HG03103 (cell line): ENCODE results near the gene TRIM63.
"Not testable (repeated sequence)": the region's sequence is repeated elsewhere in the genome, so short reads cannot be mapped to it uniquely, and the experiment has no call there.

Experiments used
- ATAC-seq: cut with Tn5 transposase; IDR thresholded peaks from one replicate; pipeline ENCODE4 v1.9.1; 2021; ENCODE audit warnings: low read depth; ENCODE audit not compliant: unreplicated experiment

Gene TRIM63

GRCh38 chr1:26067432-26067911, at the start of gene TRIM63:
Gene TRIM63, minus strand, starts transcription at chr1:26067630. Its CDS starts 136 bp downstream, at chr1:26067494.
- no peak for ATAC-seq

DNA sequence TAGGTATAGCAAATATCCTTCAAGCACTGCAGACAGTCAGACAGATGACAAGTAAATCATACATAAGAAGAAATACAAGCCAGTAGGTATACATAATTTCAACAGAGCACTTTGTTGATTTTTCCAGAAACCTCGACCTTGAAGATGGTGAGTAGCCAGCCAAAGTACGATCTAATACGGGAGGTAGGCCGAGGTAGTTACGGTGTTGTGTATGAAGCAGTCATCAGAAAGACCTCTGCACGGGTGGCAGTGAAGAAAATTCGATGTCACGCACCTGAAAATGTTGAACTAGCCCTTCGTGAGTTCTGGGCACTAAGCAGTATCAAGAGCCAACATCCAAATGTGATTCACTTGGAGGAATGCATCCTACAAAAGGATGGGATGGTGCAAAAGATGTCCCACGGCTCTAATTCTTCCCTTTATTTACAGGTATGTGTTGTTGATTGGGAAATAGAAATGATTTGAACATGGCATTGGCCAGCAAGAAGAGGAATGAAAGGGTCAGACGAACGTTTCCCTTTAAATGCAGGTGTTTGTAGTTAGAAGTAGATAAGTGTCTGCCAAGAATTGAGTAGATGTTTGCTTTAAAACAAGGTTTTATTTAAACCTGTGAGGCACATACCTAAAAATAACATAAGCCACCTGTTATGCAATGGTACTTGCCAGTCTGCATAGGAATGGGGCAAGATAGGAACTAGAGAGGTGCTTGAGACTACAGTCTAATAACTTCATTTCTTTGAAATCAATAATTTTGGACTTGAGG, 46.9 kb upstream of the TRIM63 start:
- no peak for ATAC-seq

GRCh38 chr1:26112407-26112775, 45.0 kb upstream of the TRIM63 start:
- peak; percentile 8 for ATAC-seq

- peak; percentile 59 for ATAC-seq
These were observed 44.3 kb upstream of the TRIM63 start, which contains the start of gene PDIK1L for GRCh38 chr1:26111530-26112406. Gene PDIK1L, plus strand, starts transcription at chr1:26111824. Its CDS starts 2,485 bp downstream, at chr1:26114309.

- peak; percentile 32 for ATAC-seq
These were observed 43.5 kb upstream of the TRIM63 start for GRCh38 chr1:26110731-26111529.

DNA sequence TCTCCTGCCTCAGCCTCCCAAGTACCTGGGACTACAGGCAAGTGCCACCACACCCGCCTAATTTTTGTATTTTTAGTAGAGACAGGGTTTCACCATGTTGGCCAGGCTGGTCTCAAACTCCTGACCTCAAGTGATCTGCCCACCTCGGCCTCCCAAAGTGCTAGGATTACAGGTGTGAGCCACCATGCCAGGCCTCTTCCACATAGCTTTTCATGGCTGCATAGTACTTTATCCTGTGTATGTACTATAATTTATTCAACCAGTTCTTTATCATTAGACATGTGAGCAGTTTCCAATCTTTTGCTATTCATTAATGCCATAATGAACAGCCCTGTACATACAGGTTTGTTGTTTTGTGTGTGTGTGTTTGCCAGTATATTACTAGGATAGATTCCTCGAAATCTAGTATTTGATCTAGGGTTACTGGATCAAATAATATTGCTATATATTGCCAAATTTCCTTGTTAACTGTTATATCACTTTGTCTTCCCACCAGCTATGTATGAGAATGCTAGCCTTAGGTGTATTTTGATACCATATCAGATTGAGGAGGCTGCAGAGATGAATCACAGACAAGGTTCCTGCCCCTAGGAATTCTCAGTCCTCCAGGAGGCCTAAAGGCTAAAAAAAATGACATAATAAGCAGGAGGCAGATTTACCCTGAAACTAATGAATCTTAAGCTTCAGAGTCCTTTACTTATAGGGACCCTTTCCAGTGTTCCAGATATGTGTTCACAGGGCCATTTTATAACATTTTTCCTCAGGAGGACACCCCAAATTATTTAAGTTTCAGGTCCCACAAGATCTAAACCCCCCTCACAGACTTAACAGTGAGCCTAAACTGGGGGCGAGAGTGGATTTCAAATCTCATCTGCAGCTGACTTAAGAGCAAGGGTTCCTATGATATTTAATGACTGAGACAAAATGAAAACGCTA, 42.1 kb upstream of the TRIM63 start:
- ATAC-seq: no peak

GRCh38 chr1:26105226-26105548, 37.8 kb upstream of the TRIM63 start:
- ATAC-seq: not testable (repeated sequence)

DNA sequence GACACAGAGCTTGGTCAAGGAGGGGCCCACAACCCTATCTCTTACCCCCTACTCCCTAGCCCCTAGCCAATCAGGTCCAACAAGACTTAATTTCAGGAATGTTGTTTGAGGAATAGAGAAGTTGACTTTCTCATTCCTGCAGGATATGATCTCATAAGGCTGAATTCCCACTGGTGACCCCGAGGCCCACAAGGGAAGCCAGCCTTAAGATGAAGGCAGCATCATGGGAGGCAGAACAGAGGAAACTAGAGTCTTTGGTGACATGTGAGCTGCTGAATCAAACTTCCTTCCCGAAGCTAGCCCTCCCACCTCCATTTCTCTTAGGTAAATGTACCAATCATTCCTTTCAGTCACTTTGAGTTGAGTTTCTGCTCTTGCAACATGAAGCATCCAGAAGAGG, 35.1 kb upstream of the TRIM63 start:
- ATAC-seq: no peak

- ATAC-seq: no peak
These were observed 34.7 kb upstream of the TRIM63 start for GRCh38 chr1:26102119-26102518.

- ATAC-seq: not testable (repeated sequence)
These were observed 32.8 kb upstream of the TRIM63 start for GRCh38 chr1:26100204-26100603.

DNA sequence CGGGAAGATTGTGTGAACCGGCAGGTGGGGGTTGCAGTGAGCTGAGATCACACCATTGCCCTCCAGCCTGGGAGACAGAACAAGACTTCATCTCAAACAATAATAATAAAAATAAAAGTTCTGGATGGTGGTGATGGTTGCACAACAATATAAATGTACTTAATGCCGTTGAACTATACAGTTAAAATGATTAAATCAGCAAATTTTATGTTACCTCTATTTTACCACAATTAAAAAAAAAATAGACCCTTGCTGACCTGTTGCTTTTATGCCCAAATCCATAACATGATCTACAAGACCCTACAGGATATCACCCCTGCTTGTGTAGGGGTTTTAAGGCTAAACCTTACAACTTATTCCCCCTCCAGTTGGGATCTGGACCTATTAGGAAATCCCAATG, 32.4 kb upstream of the TRIM63 start:
- no peak for ATAC-seq

DNA sequence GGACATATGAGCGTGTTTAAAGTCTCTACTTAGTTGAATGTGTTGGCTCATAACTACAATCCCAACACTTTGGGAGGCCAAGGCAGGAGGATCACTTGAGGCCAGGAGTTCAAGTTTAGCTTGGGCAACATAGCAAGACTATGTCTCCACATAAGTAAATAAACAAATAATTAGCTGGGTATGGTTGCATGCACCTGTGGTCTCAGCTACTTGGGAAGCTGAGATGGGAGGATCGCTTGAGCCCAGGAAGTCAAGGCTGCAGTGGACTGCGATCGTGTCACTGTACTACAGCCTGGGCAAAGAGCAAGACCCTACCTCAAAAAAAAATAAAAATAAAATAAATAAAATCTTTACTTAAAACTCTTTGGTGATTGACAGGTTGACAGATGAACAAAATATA, 31.2 kb upstream of the TRIM63 start:
- ATAC-seq: no peak

DNA sequence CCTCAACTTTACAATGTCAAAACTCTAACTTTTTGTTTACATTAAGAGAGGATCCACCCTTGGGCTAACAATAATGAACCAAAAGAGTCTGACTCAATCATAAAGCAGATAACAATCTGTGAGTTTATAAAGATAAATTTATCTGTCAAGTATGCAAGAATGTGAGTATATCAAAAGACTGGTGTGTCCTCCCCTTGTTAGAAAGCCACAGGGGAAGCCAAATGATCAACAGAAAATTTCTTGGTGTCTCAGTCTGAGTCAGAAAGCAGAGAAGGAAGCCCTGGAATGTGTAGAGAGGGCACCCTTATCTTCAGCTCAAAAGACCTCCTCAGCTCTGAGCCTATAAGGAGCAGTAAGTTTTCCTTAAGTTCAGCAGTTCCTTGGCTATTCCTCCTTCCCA, 30.3 kb upstream of the TRIM63 start:
- ATAC-seq: no peak

DNA sequence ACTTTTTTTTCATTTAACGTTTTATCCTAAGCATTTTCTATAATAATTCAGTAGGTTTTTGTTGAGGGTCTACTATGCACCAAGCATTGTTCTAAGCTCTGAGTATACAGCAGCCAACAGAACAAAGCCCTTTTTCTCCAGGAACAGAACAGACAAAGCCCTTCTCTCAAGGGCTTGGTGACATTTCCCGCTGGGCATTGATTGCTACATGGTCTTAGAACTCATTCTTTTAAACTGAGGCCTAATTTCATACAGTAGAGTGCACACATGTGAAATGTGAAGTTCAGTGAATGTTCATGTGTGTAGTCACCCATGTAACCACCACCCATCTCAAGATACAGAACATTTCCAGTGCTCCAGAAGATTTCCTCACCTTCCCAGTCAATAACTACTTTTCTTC, 29.0 kb upstream of the TRIM63 start:
- ATAC-seq: no peak

GRCh38 chr1:26094677-26095383, 27.4 kb upstream of the TRIM63 start:
- ATAC-seq: no peak

DNA sequence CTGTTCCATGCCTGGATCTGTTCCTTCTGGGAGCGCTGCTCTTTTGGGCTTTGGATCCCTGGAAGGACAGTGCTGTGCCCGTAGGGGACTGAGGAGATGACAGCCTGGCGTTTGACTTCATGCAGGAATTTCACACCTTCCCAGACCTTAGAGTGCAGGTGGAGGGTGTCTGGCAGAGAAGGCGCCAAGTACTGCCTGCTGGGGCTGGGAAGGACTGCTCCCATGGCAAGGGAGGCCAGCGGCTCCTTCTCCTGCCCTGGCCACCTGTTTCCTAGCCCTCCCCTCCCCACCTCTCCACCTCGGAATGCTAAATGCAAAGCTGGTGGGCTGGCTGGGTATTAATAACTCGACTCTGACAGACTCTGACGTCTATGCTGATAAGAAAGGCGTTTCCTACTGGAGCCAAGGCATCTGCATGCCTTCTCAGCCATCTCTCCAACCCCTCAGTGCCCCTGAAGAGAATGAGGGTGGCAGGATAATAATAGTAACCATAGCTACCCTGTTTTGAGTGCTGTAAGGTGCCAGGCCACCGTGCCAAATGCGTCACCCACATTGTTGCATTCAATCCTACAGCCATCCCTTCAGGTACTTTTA, 26.7 kb upstream of the TRIM63 start:
- no peak for ATAC-seq

- ATAC-seq: not testable (repeated sequence)
These were observed 26.1 kb upstream of the TRIM63 start for GRCh38 chr1:26093569-26093968.

- no peak for ATAC-seq
These were observed 25.0 kb upstream of the TRIM63 start for GRCh38 chr1:26092422-26092821.

GRCh38 chr1:26090893-26091292, 23.5 kb upstream of the TRIM63 start:
- ATAC-seq: no peak
